22Rv1 (cell line): ENCODE data around the gene FEN1.
A peak's percentile ranks its signal among the peaks of the same experiment; 100 is the strongest.

Experiments
- H3K27ac ChIP-seq: fragments of 450-650 bp; 2 replicates; pipeline ENCODE4 v1.5.1; 2017
- ZFX ChIP-seq: fragments of 450-650 bp; IDR thresholded peaks from 2 replicates; pipeline ENCODE4 v1.6.1; 2017; ENCODE audit warnings: antibody characterized with exemption, borderline replicate concordance
- TF ChIP-seq, protein P1 (sequence below): fragments of 450-650 bp; IDR thresholded peaks from 2 replicates; pipeline ENCODE4 v1.5.1; 2017; ENCODE audit warnings: mild to moderate bottlenecking

Gene FEN1

GRCh38 chr11:61800331-61801281 lies 7.9 kb downstream of the FEN1 start:
- H3K27ac ChIP-seq, result peak overlapping the region; percentile 46
- TF ChIP-seq, protein P1, sequence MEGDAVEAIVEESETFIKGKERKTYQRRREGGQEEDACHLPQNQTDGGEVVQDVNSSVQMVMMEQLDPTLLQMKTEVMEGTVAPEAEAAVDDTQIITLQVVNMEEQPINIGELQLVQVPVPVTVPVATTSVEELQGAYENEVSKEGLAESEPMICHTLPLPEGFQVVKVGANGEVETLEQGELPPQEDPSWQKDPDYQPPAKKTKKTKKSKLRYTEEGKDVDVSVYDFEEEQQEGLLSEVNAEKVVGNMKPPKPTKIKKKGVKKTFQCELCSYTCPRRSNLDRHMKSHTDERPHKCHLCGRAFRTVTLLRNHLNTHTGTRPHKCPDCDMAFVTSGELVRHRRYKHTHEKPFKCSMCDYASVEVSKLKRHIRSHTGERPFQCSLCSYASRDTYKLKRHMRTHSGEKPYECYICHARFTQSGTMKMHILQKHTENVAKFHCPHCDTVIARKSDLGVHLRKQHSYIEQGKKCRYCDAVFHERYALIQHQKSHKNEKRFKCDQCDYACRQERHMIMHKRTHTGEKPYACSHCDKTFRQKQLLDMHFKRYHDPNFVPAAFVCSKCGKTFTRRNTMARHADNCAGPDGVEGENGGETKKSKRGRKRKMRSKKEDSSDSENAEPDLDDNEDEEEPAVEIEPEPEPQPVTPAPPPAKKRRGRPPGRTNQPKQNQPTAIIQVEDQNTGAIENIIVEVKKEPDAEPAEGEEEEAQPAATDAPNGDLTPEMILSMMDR, result no peak
- no peak for TF ChIP-seq ZFX

DNA sequence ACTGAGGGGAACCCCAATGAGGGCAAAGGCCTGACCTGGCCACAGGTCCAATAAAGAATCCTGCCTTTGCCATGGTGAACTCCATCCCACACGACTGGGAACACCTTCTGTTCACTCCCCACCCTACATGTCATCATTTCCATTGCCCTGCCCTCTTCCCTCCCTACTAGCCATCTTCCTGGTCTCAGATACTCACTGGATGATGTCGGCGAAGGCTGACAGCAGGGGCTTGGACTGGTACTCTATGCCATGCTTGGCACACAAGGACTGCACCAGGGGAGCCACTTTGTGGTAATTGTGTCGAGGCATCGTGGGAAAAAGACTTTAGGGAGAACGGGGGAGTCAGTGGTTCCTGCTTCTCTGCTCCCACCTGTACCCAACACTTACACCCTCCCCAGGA lies 9.9 kb downstream of the FEN1 start:
- TF ChIP-seq, protein P1, result no peak
- TF ChIP-seq ZFX, result no peak
- no peak overlapping the region for H3K27ac ChIP-seq

DNA sequence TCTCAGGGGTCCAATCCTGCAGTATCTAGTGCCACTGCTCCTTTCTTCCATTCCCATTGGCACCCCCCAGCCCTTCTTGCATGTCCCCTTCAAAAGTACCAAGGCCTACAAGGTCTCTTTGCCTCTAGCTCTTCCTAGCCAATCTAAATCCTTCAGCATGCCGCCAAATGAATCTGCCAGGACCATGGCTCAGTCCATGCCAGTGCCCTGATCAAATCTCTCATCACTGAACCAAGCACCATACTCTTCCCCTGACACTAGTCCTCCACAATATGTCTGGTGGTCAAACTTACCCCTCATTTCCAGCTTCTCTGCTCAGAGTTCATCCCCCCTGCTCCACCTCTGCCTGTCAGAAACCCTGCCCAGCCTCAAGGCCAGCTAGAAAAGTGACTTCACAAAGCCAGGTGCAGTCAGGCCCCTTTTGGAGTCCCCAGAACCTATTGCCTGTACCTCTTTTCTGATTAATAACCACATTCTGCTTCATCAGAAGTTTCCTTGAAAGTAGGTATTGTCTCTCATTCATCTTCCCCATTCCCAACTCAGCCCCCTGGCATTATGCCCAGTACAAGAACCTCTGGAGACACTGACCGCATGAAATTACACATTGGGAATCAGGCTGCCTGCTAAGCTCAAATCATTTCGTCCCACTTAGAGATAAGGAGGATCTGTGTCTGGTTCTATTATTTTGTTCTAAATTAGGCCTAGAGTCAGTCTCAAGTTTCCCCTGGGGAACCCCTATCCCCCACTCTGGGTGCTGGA lies 11.4 kb downstream of the FEN1 start:
- H3K27ac ChIP-seq, result no peak overlapping the region
- TF ChIP-seq, protein P1, result no peak

GRCh38 chr11:61805146-61805545 lies 12.4 kb downstream of the FEN1 start:
- H3K27ac ChIP-seq, result no peak overlapping the region
- TF ChIP-seq, protein P1, result no peak
- TF ChIP-seq ZFX, result no peak

- TF ChIP-seq, protein P1, result no peak
- no peak for TF ChIP-seq ZFX
- H3K27ac ChIP-seq, result no peak overlapping the region
These were observed 14.1 kb downstream of the FEN1 start for GRCh38 chr11:61806785-61807184.

DNA sequence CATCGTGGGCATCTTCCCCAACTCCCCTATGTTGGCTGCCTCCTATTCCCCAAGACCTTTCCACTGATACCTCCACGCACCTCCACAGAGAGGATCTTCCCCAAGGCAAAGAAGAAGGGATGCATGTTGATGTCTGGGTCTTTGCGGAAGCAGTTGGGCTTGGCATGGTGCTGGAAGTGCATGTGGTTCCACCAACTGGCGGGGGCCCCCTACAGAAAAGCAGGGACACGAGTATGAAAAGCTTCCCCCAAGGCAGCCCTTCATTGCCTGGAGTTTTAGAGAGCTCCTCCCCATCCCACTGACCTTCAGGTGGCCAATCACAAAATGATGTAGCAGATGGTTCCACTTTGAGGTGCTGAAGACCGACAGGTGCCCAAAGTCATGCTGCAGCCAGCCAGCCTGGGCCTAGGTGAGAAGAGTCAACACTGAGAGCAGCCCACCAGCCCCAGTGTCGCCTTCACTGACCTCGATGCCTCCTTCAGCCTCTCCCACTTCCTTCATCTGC lies 18.0 kb downstream of the FEN1 start:
- no peak overlapping the region for H3K27ac ChIP-seq
- TF ChIP-seq, protein P1, result no peak
- no peak for TF ChIP-seq ZFX
